GM18867 (cell line): Measurements from ENCODE around the gene ITPKC.
"Not testable (repeated sequence)": the region's sequence is repeated elsewhere in the genome, so short reads cannot be mapped to it uniquely, and the experiment has no call there.

Experiments
- ATAC-seq: cut with Tn5 transposase; IDR thresholded peaks from one replicate; pipeline ENCODE4 v1.9.1; 2021; ENCODE audit warnings: mild to moderate bottlenecking, moderate library complexity; ENCODE audit not compliant: unreplicated experiment

The ITPKC gene

DNA sequence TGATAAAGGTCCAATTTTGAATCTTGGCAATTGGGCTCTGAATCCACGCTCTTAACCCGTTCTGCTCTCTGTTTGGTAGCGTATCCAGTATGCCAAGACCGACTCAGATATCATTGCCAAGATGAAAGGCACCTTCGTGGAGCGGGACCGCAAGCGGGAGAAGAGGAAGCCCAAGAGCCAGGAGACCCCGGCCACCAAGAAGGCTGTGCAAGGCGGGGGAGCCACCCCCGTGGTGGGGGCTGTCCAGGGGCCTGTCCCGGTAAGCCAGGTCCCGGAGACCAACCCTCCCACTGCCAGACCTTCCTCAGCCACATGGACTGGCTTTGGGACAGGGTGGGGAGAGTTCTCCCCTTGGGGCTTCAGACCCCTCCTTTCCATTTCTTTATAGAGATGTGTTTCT lies 42.4 kb downstream of the ITPKC start:
- ATAC-seq = no peak

DNA sequence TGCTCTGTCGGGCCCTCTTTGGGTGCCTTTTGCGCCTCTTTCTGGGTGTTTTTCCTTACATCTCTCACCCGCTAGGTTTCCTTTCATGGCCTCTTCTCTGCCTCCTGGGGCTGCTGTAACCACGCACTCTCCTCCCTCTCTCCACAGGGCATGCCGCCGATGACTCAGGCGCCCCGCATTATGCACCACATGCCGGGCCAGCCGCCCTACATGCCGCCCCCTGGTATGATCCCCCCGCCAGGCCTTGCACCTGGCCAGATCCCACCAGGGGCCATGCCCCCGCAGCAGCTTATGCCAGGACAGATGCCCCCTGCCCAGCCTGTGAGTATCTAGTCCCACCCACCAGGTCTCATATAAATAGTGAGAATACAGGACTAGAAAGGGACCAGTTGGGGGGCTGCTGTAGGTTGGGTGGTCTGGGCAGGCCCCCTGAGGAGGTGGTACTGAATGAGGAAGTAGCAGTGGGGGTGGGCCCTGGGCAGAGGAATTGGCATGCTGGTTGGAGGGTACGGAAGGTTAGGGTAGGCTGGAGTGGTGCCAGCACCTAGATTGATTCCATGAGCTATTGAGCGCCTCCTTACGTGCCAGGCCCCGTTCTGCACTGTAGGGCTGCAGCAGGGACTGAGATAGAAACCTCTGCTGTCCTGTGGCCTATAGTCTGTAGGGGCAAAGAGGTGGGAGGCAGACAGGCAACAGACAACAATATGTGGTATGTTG lies 46.0 kb downstream of the ITPKC start:
- ATAC-seq = no peak

GRCh38 chr19:40763526-40763925 lies 46.6 kb downstream of the ITPKC start:
- ATAC-seq = no peak

DNA sequence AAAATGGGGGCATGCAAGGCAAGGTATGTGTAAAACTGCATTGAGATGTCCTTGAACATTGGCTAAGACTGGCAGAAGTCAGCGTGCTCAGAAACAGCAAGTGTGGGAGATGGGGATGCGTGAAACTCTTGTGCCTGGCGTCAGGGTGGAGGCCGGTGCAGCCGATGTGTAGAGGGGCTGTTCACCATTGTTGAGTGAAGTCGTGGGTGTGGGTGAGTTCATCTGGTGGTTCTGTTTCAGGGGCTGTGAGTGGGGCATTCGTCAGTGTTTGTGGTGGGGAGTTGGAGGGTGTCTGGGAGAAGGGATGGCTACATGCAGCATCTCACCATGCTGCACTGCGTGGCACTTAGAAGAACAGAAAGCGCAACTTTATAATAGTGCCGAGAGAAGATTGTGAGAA lies 47.1 kb downstream of the ITPKC start:
- no peak for ATAC-seq

- ATAC-seq = not testable (repeated sequence)
Observed at GRCh38 chr19:40766385-40766784, 49.5 kb downstream of the ITPKC start.

DNA sequence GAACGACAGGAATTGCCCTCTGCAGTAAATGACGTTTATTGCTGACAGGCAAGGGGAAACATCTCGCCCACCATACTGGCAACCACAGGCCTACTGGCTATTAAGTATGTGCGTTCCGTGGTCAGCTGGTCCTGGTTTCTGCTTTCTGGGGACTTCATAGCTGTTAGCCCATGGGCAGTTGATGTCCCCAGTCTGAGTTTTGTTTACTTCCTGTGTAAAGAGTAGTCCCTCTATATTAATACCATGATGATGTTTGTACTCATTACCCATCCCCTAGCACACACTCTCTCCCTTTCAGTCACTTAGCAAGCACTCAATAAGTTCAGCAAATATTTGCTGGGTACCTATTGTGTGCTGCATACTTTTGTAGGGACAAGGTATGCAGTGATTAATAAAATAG lies 52.0 kb downstream of the ITPKC start:
- ATAC-seq = no peak

GRCh38 chr19:40771101-40771862 lies 54.4 kb downstream of the ITPKC start:
- not testable (repeated sequence) for ATAC-seq

DNA sequence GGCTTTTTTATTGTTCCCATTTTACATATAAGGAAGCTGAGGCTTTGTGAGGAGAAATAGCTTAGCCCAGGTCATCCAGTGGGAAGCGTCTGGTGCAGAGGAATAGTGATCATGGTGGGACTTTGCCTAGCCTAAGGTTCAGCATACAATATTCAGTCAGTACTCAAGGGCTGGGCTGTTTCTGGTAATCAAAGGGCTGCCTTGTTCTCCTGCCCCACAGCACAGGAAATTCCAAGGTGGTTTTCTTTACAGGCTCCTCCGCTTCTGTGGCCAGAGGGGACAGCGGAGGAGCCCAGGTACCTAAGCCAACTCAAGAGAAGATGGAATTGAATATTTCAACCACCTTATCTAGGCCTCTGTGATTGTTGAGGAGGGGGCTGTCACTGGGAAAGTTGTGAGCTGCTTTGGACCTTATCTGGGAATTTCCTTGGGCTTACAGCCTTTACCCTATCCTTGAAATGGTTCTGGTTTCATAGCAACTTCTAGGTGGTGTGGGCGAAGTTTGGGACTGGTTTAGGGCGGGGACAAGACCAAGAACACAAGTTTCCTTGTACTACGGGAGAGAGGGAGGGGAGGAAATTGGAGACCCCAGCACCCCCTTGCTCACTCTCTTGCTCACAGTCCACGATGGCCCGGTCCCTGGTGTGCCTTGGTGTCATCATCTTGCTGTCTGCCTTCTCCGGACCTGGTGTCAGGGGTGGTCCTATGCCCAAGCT lies 58.2 kb downstream of the ITPKC start, which contains the start of gene MIA:
MIA (plus strand) TSS at position 606 of the 716 bp plus-strand sequence; CDS start at position 628, 22 bp downstream.
- ATAC-seq = no peak

DNA sequence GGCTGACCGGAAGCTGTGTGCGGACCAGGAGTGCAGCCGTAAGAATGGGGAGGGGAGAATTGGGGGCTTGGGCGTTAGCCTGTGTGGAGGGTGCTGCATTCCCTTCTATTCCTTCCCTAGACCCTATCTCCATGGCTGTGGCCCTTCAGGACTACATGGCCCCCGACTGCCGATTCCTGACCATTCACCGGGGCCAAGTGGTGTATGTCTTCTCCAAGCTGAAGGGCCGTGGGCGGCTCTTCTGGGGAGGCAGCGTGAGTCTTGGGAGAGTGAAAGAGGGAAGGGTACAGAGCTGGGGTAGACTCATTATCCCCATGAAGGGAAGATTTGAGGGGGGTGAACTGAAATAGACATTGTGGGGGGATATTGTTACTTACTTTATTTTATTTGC lies 58.7 kb downstream of the ITPKC start:
- ATAC-seq = no peak

DNA sequence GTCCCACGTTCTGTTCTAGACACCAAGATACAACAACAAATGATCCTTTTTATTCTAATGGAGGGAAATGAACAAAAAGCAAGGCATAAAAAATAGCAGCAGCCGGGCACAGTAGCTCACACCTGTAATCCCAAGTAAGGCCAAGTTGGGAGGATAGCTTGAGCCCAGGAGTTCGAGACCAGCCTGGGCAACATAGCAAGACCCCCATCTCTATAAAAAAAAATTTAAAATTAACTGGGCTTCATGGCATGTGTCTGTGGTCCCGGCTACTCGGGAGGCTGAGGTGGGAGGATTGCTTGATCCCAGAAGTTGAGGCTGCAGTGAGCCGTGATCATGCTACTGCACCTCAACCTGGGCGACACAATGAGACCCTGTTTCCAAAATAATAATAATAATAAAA lies 59.5 kb downstream of the ITPKC start:
- no peak for ATAC-seq

DNA sequence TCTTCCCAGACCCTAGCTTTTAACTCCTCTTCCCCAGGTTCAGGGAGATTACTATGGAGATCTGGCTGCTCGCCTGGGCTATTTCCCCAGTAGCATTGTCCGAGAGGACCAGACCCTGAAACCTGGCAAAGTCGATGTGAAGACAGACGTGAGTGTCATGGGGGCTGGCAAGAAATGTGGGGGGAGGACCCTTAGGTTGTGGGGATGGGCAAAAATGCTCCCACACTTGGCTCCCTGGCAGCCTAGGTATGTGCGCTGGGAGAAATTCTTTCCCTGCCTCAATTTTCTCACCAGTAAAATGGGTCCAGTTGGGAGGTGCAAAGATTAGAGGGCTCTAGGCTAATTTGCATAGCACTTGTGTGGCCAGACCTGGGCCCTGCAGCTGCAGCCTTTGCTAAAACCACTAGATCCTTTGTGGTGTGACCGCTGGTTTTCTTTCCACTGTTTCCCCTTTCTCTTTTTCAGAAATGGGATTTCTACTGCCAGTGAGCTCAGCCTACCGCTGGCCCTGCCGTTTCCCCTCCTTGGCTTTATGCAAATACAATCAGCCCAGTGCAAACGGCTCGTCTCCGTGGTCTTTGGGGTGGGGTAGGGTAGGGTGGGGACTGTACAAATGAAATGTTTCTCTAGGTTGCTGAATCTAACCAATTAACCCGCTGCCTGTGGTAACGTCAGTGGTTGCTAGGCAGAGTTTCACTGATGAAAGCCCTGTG lies 60.2 kb downstream of the ITPKC start:
- ATAC-seq = peak; percentile 61

DNA sequence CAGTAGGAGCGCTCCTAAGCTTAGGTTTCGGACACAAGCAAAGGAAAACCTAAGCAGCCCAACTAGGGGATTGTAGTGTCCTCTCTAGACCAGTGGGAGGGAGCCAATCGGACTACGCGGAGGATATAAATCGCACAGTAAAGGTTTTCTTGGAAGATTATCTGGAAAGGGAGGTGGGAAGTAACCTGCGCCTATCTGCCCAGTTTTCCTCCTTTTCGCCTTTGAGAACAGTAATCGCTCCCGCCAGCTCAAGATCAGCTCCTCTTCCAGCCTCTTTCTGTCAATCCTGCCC lies 60.7 kb downstream of the ITPKC start:
- ATAC-seq = no peak

- peak; percentile 62 for ATAC-seq
Observed at GRCh38 chr19:40777937-40778705, 61.2 kb downstream of the ITPKC start, which contains the start of gene RAB4B. RAB4B (plus strand) TSS chr19:40778247; CDS start chr19:40778376, 129 bp downstream.

GRCh38 chr19:40778706-40779284 lies 61.9 kb downstream of the ITPKC start:
- ATAC-seq = no peak

DNA sequence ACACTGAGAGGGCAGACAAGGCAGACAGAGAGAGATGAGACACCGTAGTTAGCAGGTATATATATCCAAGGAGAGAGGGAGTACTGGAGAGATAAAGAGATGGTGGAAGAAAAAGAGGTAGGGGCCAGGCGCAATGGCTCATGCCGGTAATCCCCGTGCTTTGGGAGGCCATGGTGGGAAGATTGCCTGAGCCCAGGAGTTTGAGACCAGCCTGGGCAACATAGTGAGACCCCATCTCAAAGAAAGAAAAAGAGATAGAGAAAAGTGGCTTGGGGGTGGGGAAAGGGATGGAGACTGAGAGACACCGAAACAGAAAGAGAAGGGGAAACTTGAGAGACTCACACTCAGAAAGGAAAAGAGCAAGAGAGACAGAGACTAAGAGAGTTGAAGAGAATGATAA lies 63.7 kb downstream of the ITPKC start:
- no peak for ATAC-seq

GRCh38 chr19:40781140-40781539 lies 64.2 kb downstream of the ITPKC start:
- no peak for ATAC-seq

DNA sequence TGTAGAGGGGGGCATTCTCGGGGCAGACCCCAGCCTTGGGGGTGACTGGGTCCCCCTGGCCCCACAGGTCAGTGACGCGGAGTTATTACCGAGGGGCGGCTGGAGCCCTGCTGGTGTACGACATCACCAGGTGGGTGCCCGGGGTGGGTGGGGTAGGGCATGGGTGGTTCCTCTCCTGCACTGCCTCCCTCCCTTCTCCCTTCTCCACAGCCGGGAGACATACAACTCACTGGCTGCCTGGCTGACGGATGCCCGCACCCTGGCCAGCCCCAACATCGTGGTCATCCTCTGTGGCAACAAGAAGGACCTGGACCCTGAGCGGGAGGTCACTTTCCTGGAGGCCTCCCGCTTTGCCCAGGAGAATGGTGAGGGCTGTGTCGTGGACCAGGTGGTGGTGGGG lies 66.8 kb downstream of the ITPKC start:
- ATAC-seq = no peak

- not testable (repeated sequence) for ATAC-seq
Observed at GRCh38 chr19:40784146-40784545, 67.2 kb downstream of the ITPKC start.

DNA sequence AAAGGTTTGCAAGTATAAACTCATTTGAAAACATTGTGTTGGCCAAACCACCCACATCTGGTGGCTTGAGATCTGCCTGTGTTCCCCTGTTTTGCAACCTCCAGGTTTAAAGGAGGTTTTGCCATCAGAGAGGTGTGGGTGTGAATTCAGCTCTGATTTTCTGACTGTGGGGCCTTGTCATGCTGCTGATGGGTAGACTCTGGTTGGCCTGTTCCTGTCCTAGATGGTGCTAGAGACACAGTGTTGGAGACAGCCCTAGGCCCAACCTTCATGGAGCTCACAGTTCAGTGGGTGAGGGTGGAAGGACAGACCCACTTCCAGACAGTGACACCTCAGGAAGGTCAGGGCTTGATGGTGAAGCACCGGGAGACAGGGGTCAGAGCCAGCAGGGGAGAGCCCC lies 68.6 kb downstream of the ITPKC start:
- ATAC-seq = no peak
